Measurements from ENCODE around the gene CWC22. TPM values are rescaled to one million over a fixed set of nuclear protein-coding genes. Genes with fewer than 3 reads are reported as not detected.

CWC22 gene
- total RNA-seq, 4 donors from 2014 or later = 7.5 to 19.9 (median 16.4) TPM

DNA sequence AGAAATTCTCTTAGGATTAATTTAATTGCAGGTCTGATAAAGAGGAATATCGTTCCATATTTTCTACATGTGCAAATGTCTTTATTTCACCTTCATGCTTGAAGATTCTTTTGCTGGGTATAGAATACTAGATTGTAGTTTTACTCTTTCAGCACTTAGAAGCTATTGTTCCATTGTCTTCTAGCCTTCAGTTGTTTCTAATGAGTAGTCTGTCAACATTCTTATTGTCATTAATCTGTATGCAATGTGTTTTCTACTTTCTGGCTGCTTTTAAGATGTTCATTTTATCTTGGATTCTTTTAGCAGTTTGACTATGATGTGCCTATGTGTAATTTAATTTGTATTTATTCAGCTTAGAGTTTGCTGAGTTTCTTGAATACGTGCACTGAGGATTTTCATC is 81.4 kb downstream of the CWC22 start:
- Histone ChIP-seq H3K27ac (no peak overlapping the region), H3K4me3 (no peak overlapping the region), H3K4me1 (peaks cover 0 to 3% (median 0%) of the 10 kb centered on the region in 4 donors), H3K27me3 (no peaks in the 10 kb centered on the region), H3K36me3 (no peaks in the 10 kb centered on the region), H3K9me3 (peaks cover 7 to 14% of the 10 kb centered on the region in 2 donors)
- in situ Hi-C loops (cut with MboI; ENCODE audit: low pct_ligation_motif_present in 1 of 4, low pct_unique_long_range_greater_than_20kb in 1 of 4, low sequenced_read_pairs in 3 of 4) (no loop called here), intact Hi-C loops (cut with DNase I; ENCODE audit: low total_unique reads) (no loop called here)
- WGBS, 2 donors (ENCODE audit: low coverage in 1 of 2) = 46 to 91% methylated on average over 2 of the region's 2 CpGs
- no peak for TF ChIP-seq POLR2A (IDR thresholded peaks at IDR 0.05)
- TF ChIP-seq EP300 (IDR thresholded peaks at IDR 0.05; ENCODE audit: low read depth) = no peak
- no peak for TF ChIP-seq POLR2AphosphoS5 (IDR thresholded peaks at IDR 0.05)
- TF ChIP-seq, protein P1, sequence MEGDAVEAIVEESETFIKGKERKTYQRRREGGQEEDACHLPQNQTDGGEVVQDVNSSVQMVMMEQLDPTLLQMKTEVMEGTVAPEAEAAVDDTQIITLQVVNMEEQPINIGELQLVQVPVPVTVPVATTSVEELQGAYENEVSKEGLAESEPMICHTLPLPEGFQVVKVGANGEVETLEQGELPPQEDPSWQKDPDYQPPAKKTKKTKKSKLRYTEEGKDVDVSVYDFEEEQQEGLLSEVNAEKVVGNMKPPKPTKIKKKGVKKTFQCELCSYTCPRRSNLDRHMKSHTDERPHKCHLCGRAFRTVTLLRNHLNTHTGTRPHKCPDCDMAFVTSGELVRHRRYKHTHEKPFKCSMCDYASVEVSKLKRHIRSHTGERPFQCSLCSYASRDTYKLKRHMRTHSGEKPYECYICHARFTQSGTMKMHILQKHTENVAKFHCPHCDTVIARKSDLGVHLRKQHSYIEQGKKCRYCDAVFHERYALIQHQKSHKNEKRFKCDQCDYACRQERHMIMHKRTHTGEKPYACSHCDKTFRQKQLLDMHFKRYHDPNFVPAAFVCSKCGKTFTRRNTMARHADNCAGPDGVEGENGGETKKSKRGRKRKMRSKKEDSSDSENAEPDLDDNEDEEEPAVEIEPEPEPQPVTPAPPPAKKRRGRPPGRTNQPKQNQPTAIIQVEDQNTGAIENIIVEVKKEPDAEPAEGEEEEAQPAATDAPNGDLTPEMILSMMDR (IDR thresholded peaks at IDR 0.05) = no peak
- DNase-seq = no peak

DNA sequence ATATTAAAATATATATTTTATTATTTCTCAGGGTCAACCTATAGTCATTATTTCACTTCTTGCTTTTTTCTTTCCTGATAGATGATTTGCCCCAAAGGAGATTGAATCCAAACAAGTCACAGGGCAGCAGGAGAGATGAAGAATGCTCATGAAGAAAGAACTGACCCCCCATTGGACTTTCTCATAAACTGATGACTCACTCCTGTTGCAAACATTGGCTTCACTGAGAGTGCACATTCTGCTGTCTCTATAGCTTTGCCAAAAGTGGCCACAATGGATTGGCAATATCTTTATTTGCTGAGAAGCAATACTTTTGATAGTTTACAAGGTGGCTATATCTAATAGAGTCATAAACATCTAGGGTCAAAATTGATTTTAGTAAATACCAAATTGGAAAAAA is 89.8 kb downstream of the CWC22 start:
- Histone ChIP-seq H3K36me3 (no peaks in the 10 kb centered on the region), H3K9me3 (no peaks in the 10 kb centered on the region), H3K27me3 (no peaks in the 10 kb centered on the region), H3K4me1 (no peaks in the 10 kb centered on the region), H3K4me3 (no peak overlapping the region), H3K27ac (no peak overlapping the region)
- intact Hi-C loops (cut with DNase I; ENCODE audit: low total_unique reads) = no loop called here
- no peak for DNase-seq
- in situ Hi-C loops (cut with MboI; ENCODE audit: low pct_ligation_motif_present in 1 of 4, low pct_unique_long_range_greater_than_20kb in 1 of 4, low sequenced_read_pairs in 3 of 4) = no loop called here
- no peak for TF ChIP-seq POLR2A (IDR thresholded peaks at IDR 0.05)
- no peak for TF ChIP-seq EP300 (IDR thresholded peaks at IDR 0.05; ENCODE audit: low read depth)
- TF ChIP-seq, protein P1 (IDR thresholded peaks at IDR 0.05) = no peak
- no peak for TF ChIP-seq POLR2AphosphoS5 (IDR thresholded peaks at IDR 0.05)

DNA sequence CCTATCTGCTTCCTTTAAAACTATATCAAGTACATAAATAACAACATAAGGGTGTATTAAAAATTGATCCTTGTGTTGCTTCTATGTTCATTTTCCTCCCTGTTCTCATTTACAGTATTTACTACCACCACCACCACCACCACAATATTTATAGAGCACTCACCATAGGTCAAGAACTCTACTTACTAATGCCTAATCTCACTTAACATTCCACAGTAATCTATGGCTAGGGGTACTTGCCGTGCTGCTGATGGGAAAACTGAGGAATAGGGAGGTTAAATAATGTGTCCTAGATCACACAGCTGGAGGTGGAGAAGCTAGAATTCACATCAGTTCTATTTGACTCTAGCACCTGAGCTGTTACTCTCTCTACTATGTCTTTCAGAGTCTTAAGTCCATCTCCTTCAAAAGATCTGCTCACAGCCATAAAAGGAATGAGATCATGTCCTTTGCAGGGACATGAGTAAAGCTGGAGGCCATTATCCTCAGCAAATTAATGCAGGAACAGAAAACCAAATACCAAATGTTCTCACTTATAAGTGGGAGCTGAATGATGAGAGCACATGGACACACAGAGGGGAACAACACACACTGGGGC is 91.6 kb downstream of the CWC22 start:
- DNase-seq = no peak
- H3K9me3 ChIP-seq = no peaks in the 10 kb centered on the region
- TF ChIP-seq, protein P1 (IDR thresholded peaks at IDR 0.05) = no peak
- no peak for TF ChIP-seq POLR2AphosphoS5 (IDR thresholded peaks at IDR 0.05)
- TF ChIP-seq EP300 (IDR thresholded peaks at IDR 0.05; ENCODE audit: low read depth) = no peak
- no peak for TF ChIP-seq POLR2A (IDR thresholded peaks at IDR 0.05)
- WGBS, 2 donors (ENCODE audit: low coverage in 1 of 2) = 57 to 62% methylated on average over 1 of the region's 1 CpG
- H3K36me3 ChIP-seq = no peaks in the 10 kb centered on the region
- H3K27ac ChIP-seq = no peak overlapping the region
- H3K4me3 ChIP-seq = no peak overlapping the region
- no peaks in the 10 kb centered on the region for H3K4me1 ChIP-seq
- intact Hi-C loops (cut with DNase I; ENCODE audit: low total_unique reads) = no loop called here
- in situ Hi-C loops (cut with MboI; ENCODE audit: low pct_ligation_motif_present in 1 of 4, low pct_unique_long_range_greater_than_20kb in 1 of 4, low sequenced_read_pairs in 3 of 4) = no loop called here
- no peaks in the 10 kb centered on the region for H3K27me3 ChIP-seq

DNA sequence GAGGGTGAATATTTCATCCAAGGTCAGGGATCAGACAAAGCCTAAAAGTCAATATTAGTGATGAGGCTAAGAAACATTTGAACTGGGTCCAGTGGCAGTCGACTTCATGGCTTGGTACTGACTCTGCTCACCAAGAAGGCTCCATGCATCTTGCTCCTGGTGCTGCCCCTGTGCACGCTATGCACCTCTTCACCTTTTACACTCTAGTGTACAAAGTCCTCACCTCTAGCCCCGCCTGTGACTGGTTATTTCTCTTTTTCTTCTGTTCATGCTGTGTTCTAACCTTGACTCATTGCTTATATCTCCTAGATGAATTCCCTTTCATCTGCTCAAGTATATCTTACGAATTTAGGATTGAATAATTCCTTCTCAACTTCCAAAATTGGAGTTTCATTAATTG is 93.3 kb downstream of the CWC22 start:
- 74 to 75% methylated on average over 4 of the region's 4 CpGs for WGBS, 2 donors (ENCODE audit: low coverage in 1 of 2)

More for the DNA sequence above, 93.3 kb downstream of the CWC22 start:
- TF ChIP-seq EP300 (IDR thresholded peaks at IDR 0.05; ENCODE audit: low read depth) (no peak), POLR2AphosphoS5 (IDR thresholded peaks at IDR 0.05) (no peak), POLR2A (IDR thresholded peaks at IDR 0.05) (no peak)
- TF ChIP-seq, protein P1 (IDR thresholded peaks at IDR 0.05) = no peak
- Histone ChIP-seq H3K27ac (no peak overlapping the region), H3K4me1 (no peaks in the 10 kb centered on the region), H3K4me3 (no peak overlapping the region), H3K36me3 (no peaks in the 10 kb centered on the region), H3K27me3 (no peaks in the 10 kb centered on the region), H3K9me3 (no peaks in the 10 kb centered on the region)
- in situ Hi-C loops (cut with MboI; ENCODE audit: low pct_ligation_motif_present in 1 of 4, low pct_unique_long_range_greater_than_20kb in 1 of 4, low sequenced_read_pairs in 3 of 4) (no loop called here), intact Hi-C loops (cut with DNase I; ENCODE audit: low total_unique reads) (no loop called here)
- DNase-seq = no peak

Data from transverse colon (tissue), 4 donors.